ENCODE results near the gene MON1A.
"Not testable (repeated sequence)": the region's sequence is repeated elsewhere in the genome, so short reads cannot be mapped to it uniquely, and the experiment has no call there.

The MON1A gene

DNA sequence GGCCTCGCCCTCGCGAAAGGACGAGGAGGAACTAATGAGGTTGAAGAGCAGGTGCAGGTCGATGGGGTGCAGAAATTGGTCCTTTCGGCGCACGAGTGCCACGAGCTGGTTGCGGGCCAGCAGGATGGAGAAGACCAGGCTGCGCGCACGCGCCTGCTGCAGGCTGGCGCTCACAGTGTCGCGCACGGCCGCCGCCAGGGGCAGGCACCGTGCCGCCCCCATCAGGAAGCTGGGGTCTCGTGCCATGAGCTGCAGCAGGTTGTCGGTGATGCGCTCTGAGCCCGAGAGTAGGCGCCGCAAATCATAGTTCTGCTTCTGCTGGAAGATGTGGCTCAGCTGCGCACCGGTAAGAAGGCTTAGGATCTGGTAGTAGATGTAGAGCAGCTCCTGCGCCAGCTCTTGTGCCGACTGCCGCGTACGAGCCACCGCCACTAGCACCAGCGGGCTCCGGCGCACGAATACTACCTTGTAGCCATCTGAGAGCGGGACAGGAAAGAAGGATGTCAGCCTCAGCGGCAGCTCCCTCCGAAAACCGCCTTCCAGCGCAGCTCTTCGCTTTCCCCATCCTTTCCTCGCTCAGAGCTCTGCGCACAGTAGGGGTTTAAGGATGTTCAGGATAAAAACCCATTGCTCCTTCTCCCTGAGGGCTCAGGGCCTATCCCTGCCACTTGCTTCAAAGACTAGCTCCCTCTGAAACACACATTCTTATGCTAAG lies 19.0 kb downstream of the MON1A start:
- TF ChIP-seq, protein P1, sequence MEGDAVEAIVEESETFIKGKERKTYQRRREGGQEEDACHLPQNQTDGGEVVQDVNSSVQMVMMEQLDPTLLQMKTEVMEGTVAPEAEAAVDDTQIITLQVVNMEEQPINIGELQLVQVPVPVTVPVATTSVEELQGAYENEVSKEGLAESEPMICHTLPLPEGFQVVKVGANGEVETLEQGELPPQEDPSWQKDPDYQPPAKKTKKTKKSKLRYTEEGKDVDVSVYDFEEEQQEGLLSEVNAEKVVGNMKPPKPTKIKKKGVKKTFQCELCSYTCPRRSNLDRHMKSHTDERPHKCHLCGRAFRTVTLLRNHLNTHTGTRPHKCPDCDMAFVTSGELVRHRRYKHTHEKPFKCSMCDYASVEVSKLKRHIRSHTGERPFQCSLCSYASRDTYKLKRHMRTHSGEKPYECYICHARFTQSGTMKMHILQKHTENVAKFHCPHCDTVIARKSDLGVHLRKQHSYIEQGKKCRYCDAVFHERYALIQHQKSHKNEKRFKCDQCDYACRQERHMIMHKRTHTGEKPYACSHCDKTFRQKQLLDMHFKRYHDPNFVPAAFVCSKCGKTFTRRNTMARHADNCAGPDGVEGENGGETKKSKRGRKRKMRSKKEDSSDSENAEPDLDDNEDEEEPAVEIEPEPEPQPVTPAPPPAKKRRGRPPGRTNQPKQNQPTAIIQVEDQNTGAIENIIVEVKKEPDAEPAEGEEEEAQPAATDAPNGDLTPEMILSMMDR (IDR thresholded peaks at IDR 0.05; ENCODE audit: borderline replicate concordance, control extremely low read depth, extremely low read depth, insufficient read depth, missing control alignments), result no peak
- in situ Hi-C loops (cut with MboI; ENCODE audit: low sequenced_read_pairs, unreplicated experiment), result no loop called here
- peak; percentile 2 for DNase-seq (ENCODE audit: low spot score)

- TF ChIP-seq, protein P1 (IDR thresholded peaks at IDR 0.05; ENCODE audit: borderline replicate concordance, control extremely low read depth, extremely low read depth, insufficient read depth, missing control alignments), result no peak
- in situ Hi-C loops (cut with MboI; ENCODE audit: low sequenced_read_pairs, unreplicated experiment), result no loop called here
- DNase-seq (ENCODE audit: low spot score), result no peak
Observed at GRCh38 chr3:49908373-49909199, 21.0 kb downstream of the MON1A start.

DNA sequence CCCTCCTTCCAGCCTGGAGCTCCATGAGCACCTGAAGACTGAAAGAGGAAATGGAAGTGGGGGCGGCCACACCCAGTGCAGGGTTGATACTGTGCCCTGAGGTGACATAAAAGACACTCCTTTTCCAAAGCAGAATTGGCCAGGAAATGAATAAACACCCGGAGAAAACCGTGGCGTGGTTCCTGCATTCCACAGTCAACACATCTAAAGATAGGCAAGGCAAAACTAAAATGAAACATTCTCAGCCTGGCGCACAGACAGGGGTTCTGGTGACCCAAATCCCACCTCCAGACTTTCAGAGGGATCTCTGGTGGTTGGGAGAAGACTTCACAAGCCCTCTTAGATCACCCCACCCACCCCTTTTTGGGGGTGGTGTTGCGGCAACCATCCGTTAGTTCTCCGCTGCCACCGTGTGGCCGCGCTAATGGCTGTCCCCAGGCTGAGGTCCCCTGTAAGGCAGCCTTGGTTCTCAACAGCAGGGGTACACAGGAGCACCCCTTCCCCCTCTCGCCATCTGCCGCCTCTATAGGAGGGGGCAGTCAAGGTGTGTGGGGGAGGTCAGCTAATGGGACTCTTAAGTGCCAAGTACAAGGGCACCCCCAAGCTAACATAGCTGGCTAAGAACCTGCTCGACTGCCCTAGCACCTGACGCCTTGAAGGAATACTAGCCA lies 23.4 kb downstream of the MON1A start:
- in situ Hi-C loops (cut with MboI; ENCODE audit: low sequenced_read_pairs, unreplicated experiment), result no loop called here
- peak; percentile 83 for DNase-seq (ENCODE audit: low spot score)
- TF ChIP-seq, protein P1 (IDR thresholded peaks at IDR 0.05; ENCODE audit: borderline replicate concordance, control extremely low read depth, extremely low read depth, insufficient read depth, missing control alignments), result peak; percentile 50

- DNase-seq (ENCODE audit: low spot score); in situ Hi-C loops (cut with MboI; ENCODE audit: low sequenced_read_pairs, unreplicated experiment): not testable (repeated sequence)
Observed at GRCh38 chr3:49904448-49904847, 25.2 kb downstream of the MON1A start.

- peak; percentile 94 for DNase-seq (ENCODE audit: low spot score)
- in situ Hi-C loops (cut with MboI; ENCODE audit: low sequenced_read_pairs, unreplicated experiment), result no loop called here
- TF ChIP-seq, protein P1 (IDR thresholded peaks at IDR 0.05; ENCODE audit: borderline replicate concordance, control extremely low read depth, extremely low read depth, insufficient read depth, missing control alignments), result no peak
Observed at GRCh38 chr3:49903451-49904424, 25.9 kb downstream of the MON1A start, which contains the start of gene MST1R. Gene MST1R (minus strand): TSS chr3:49903873. CDS start chr3:49903609, 264 bp downstream.

DNA sequence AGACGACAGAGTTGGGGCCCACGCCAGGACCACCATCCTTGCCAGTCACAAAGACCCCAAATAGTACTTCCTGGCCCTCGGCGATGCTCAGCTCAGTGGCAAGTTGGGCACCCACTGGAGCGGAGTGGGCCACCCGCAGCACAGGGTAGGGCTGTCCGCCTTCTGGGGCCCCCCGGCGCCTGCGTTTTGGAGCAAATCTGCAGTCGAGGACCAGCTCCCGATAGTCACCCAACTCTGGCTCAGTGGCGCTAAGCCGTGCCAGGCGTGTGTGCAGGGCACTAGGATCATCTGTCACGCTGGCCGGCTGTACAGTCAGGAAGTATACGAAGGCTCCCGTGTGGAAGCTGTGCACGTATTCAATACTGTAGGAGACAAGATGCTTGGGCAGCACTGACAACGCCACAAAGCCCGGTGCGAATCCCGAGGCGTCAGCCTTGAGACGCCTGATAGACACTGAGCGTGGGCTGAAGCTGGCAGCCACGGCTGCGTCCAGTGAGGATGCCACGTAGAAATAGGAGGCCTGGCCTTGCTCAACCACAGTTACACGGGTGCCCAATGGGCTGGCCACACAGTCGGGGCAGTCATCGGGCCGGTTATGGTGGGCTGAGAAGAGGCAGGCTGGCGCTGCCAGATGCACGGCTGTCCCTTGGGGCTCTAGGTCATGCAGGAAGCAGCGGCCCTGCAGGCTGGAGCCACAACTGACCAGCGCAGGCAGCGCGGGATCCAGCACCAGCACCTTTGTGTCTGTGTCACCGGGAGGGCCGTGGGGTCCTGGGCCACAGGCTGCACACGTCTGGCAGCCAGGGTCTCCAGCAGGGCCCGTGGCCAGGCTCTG lies 26.9 kb downstream of the MON1A start:
- no peak for DNase-seq (ENCODE audit: low spot score)
- in situ Hi-C loops (cut with MboI; ENCODE audit: low sequenced_read_pairs, unreplicated experiment), result no loop called here
- TF ChIP-seq, protein P1 (IDR thresholded peaks at IDR 0.05; ENCODE audit: borderline replicate concordance, control extremely low read depth, extremely low read depth, insufficient read depth, missing control alignments), result no peak
